Testis (tissue), 3 donors: ENCODE data around the gene ZNF853. TPM values are rescaled to one million over a fixed set of nuclear protein-coding genes. Genes with fewer than 3 reads are reported as not detected.
"Not testable (repeated sequence)": the region's sequence is repeated elsewhere in the genome, so short reads cannot be mapped to it uniquely, and the experiment has no call there.

ENCODE experiments used
- DNase-seq: peaks from one replicate; pipeline ENCODE4 v3.0.0-alpha.2; 2019
- H3K27ac ChIP-seq, 2 donors: fragments of 200-600 bp; sonication (generic); one replicate each; pipeline ENCODE4 v1.5.1; 2019
- H3K27me3 ChIP-seq: fragments of 200-600 bp; sonication (generic); one replicate; pipeline ENCODE4 v1.5.1; 2019
- H3K36me3 ChIP-seq: fragments of 200-600 bp; sonication (generic); one replicate; pipeline ENCODE4 v1.5.1; 2017; ENCODE audit warnings: low read depth; ENCODE audit errors: missing control alignments
- H3K4me1 ChIP-seq: fragments of 200-600 bp; sonication (generic); one replicate; pipeline ENCODE4 v1.5.1; 2019
- H3K4me3 ChIP-seq, 2 donors: fragments of 200-600 bp; sonication (generic); one replicate each; pipeline ENCODE4 v1.5.1; 2017 to 2019
- H3K9me3 ChIP-seq: fragments of 200-600 bp; sonication (generic); one replicate; pipeline ENCODE4 v1.5.1; 2017
- CTCF ChIP-seq, 3 experiments: fragments of 450-650 bp in 2 of 3; fragments of 200-600 bp in 1 of 3; sonication (generic) in 1 of 3; IDR thresholded peaks; one replicate each; pipeline ENCODE4 v1.5.1; 2016 to 2019; ENCODE audit warnings: antibody characterized with exemption in 3 of 3, mild to moderate bottlenecking in 2 of 3, moderate library complexity in 1 of 3
- POLR2A ChIP-seq: fragments of 450-650 bp; IDR thresholded peaks from one replicate; pipeline ENCODE4 v1.6.1; 2017; ENCODE audit warnings: antibody characterized with exemption, mild to moderate bottlenecking, moderate library complexity
- WGBS, 2 donors: methylation state at CpG; one replicate each; pipeline ENCODE4 v1.1.5; 2018; 5-methylcytosine and 5-hydroxymethylcytosine counted together
- intact Hi-C: fragments of 100-400 bp; cut with DNase I; formaldehyde crosslinking; loops from one replicate; pipeline ENCODE4 v1.15.1; 2023; ENCODE audit warnings: low total_unique reads
- polyA plus RNA-seq: library from polyadenylated mRNA; stranded (reverse); fragments of 350-450 nt; fragmentation: Illumina TruSeq; extraction: RNeasy Lipid Tissue Mini Kit (QIAGEN cat#74804); gene quantifications from one replicate; pipeline ENCODE4 v1.2.3, GENCODE V29; 2014; ENCODE audit warnings: low read depth, low replicate concordance; ENCODE audit not compliant: insufficient read depth
- total RNA-seq, 2 donors: library from RNA; depleted of rRNA; stranded (reverse); fragments of >200 nt; gene quantifications; one replicate each; pipeline ENCODE4 v1.2.3, GENCODE V29; 2016

Gene ZNF853
- total and polyA plus RNA-seq, 3 donors from 2014 or later = 8.7 to 9.4 (median 8.8) TPM

DNA sequence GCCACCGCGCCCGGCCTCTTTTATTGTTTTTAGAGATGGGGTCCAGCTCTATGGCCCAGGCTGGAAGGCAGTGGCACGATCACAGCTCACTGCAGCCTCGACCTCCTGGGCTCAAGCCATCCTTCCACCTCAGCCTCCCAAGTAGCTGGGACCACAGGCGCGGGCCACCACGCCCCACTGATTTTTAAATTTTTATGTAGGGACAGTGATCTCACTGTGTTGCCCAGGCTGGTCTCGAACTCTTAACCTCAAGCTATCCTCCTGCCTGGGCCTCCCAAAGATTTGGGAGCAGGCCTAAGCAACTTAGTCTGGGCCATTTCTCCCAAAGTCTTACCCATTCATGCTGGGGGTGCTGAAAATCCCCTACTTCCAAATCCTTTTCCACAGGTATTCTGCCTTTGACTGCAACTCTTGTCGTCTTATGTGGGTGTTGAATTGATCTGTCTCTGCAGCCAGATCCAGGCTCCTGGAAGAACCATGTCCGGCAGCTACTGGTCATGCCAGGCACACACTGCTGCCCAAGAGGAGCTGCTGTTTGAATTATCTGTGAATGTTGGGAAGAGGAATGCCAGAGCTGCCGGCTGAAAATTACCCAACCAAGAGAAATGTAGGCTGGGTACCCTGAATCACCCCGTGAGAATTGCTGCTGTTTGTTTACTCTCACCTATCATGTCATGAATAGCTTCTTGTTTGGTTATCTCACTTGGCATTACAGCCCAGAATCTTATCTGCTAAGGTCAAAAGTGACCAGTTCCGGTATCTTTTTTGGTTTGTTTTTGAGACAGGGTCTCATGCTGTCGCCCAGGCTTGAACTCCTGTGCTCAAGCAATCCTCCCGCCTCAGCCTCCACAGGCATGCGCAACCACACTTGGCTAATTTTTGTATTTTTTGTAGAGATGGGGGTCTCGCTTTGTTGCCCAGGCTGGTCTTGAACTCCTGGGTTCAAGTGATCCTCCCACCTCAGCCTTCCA is 37.0 kb upstream of the ZNF853 start:
- Histone ChIP-seq H3K36me3 (no peaks in the 10 kb centered on the region), H3K4me3 (peak overlapping the region in 1 of 2 donors; percentile 70), H3K27me3 (no peaks in the 10 kb centered on the region), H3K27ac (peak overlapping the region; percentile 79 to 95), H3K4me1 (peaks cover 11% of the 10 kb centered on the region), H3K9me3 (no peaks in the 10 kb centered on the region)
- no peak for DNase-seq
- no peak for TF ChIP-seq POLR2A
- TF ChIP-seq CTCF (IDR thresholded peaks at IDR 0.05) = no peak
- intact Hi-C loops = no loop called here
- 74 to 81% methylated on average over 15 to 18 of the region's 18 CpGs for WGBS, 2 donors

DNA sequence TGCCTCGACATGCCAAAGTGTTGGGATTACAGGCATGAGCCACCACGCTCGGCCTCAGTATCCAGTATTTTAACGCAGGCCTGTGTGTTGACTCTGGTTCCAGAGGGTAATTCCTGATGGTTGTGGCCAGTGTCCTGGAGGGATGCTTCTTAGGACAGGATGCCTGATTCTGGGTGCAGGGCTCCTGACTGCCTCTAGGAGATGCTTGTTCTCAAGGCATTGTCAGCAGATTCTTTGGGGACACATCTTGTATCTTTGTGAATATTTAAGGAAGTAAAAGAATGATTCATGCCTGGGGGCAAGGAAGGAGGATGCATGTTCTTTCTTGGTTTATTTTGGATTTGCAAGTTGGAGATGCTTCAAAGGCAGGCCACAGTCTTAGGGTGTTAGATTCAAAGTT is 36.0 kb upstream of the ZNF853 start:
- Histone ChIP-seq H3K4me1 (peaks cover 11% of the 10 kb centered on the region), H3K9me3 (no peaks in the 10 kb centered on the region), H3K27me3 (no peaks in the 10 kb centered on the region), H3K27ac (no peak overlapping the region), H3K4me3 (no peak overlapping the region), H3K36me3 (no peaks in the 10 kb centered on the region)
- WGBS, 2 donors = 86 to 96% methylated on average over 4 of the region's 4 CpGs
- intact Hi-C loops = no loop called here
- no peak for TF ChIP-seq POLR2A
- TF ChIP-seq CTCF (IDR thresholded peaks at IDR 0.05) = peak in 1 of 3 experiments; percentile 9
- no peak for DNase-seq

GRCh38 chr7:6585746-6586432 is 29.5 kb upstream of the ZNF853 start:
- H3K36me3 ChIP-seq, H3K4me1 ChIP-seq, H3K4me3 ChIP-seq, H3K27ac ChIP-seq, DNase-seq, H3K9me3 ChIP-seq, H3K27me3 ChIP-seq, intact Hi-C loops: not testable (repeated sequence)
- 93 to 94% methylated on average over 8 of the region's 8 CpGs for WGBS, 2 donors

- DNase-seq = no peak
- H3K27ac ChIP-seq = no peak overlapping the region
- TF ChIP-seq CTCF (IDR thresholded peaks at IDR 0.05) = no peak
- no peak for TF ChIP-seq POLR2A
- intact Hi-C loops = no loop called here
- no peaks in the 10 kb centered on the region for H3K36me3 ChIP-seq
- H3K9me3 ChIP-seq = no peaks in the 10 kb centered on the region
- no peaks in the 10 kb centered on the region for H3K27me3 ChIP-seq
- peaks cover 10% of the 10 kb centered on the region for H3K4me1 ChIP-seq
- WGBS, 2 donors = 83% methylated on average over 9 of the region's 9 CpGs
- no peak overlapping the region for H3K4me3 ChIP-seq
Measured at GRCh38 chr7:6588566-6588965, 26.8 kb upstream of the ZNF853 start.

DNA sequence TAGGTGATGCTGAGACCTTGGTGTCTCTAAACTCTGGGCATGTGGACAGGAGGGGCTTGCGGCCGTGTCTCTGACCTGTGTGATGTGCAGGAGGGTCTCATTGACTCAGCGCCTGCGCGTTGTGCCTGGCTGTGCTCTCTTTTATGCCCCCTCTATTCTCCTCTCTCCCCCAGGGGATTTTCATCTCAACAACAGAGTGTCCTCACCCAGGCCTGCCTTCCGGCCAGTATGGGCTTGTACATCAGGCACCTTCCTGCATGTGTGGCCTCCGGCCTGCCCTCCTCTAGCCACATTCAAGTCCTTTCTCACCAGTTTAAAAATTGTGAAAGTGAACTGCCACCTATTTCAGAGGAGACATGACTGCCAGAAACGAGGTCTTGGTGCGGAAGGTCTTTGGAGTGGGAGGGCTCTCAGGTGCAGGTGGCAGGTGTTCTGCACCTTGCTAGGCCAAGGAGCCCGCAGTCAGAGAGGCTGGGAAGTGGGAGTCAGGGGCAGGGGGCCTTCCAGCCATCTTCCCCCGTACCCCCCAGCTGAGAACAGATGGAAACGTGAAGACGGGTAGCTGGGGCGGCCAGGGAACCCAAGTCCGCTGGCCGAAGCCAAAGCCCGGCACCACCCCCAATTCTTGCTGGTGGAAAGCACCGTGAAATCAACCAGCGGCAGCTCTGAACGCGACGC is 26.1 kb upstream of the ZNF853 start:
- Histone ChIP-seq H3K9me3 (no peaks in the 10 kb centered on the region), H3K4me1 (peaks cover 10% of the 10 kb centered on the region), H3K4me3 (peak overlapping the region; percentile 60 to 91), H3K27ac (peak overlapping the region; percentile 39 to 58), H3K36me3 (no peaks in the 10 kb centered on the region), H3K27me3 (no peaks in the 10 kb centered on the region)
- 36 to 40% methylated on average over 13 to 22 of the region's 22 CpGs for WGBS, 2 donors
- no peak for DNase-seq
- TF ChIP-seq CTCF (IDR thresholded peaks at IDR 0.05) (no peak), POLR2A (no peak)
- intact Hi-C loops = no loop called here
